ENCODE measurements around the gene BPIFB2.

DNA sequence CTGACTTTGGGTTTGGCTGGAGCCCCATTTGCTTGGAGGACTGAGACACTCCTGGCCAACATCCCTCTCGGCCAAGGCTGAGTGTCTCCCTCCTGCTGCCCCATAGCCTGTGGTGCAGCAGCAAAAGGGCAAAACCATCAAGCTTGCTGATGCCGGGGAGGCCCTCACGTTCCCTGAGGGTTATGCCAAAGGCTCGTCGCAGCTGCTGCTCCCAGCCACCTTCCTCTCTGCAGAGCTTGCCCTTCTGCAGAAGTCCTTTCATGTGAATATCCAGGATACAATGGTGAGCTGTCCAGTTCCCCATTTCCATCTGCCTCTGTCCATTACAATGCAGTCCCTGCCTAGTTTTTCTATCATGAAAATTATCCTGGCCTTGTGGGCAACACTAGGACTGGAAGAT is 30.0 kb downstream of the BPIFB2 start:
- TF ChIP-seq CTCF (IDR thresholded peaks at IDR 0.05), result no peak
- no peak for TF ChIP-seq POLR2A (IDR thresholded peaks at IDR 0.05)
- no peak for TF ChIP-seq POLR2AphosphoS5 (IDR thresholded peaks at IDR 0.05; ENCODE audit: insufficient read depth in 1 of 2, low read depth in 1 of 2)
